Measurements from ENCODE around the gene LBX2.
"Not testable (repeated sequence)": the region's sequence is repeated elsewhere in the genome, so short reads cannot be mapped to it uniquely, and the experiment has no call there.

Gene LBX2

DNA sequence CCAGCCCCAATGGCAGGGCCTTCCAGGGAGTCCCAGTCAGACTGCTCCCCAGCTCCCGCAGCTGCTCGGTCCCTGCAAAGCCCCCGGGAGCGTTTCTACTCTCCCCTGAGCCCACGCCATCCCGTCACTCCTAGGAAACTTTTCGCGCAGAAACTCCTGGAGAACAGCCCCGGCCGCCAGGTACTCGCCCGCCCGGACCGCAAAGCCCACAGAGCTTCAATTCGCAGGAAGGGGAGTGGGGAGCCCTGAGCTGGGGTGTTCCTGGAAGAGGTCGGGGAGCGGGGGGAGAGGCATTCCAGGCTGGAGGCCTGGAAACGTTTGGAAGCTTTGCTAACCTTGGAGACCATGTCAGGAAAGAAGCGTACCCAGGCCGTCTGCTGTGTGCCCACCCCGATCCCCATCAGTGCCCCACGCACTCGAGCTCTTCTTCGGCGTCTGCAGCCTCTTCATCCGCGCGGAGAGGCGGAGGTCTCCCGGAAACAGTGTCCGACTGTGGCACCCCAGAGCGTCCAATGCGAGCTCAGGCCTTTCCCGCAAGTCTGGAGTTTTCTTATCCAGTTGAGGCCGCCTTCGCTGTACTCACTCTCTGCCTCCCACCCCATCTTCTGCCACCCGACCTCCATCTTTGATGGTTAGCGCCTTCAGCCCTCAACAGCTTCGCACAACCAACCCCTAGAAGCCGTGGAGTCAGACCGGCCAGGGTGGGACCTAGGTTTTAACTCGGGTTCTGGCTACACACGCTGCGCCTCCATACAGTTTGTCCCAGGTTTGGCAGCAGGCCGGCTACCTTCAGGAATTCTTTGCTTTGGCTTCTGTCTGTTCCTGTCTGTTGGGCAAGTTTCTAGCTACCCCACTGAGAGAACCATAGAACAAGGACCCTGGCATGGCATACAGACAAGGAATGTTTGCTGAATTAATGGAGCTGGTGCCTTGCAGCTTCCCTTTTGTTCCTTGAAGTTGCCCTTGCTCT, 4.4 kb upstream of the LBX2 start:
- DNase-seq (ENCODE audit: low read depth) = no peak

DNA sequence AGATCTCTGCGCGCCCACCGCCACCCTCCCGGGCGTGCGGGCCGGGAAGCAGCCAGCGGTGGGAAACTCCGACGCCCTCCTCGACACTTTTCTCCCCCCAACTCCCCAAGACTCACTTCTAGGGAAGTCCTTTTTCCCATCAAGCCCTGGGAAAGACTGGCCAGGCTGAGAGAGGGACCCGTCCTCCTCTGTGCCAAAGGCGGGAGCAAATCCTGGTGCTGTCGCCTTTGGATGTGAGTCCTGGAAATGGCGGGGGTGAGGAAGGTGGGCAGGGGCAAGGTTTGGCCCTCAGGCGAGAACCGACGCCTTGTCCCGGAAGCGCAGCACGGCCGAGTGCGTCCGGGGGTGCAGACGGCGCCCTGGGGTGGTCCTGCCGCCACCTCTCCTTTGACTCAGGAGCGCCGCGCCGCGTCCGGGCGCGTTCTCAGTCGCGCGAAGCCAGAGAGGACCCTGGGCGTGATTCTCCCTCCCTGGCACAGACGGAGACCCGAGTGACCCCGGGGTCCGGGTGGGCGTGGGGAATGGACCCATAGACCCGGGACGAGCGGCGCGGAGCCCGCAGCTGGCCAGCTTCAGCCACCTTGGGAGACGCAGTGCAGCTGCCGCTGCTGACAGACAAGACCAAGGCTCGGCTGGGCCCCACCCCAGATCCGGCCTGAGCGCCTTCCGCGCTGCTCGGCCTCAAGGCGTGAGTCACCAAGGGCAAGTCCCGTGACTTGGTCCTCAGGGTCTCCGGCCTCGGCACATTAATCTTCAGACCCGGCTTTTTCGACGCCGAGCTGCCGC, 3.5 kb upstream of the LBX2 start:
- DNase-seq (ENCODE audit: low read depth) = no peak

DNA sequence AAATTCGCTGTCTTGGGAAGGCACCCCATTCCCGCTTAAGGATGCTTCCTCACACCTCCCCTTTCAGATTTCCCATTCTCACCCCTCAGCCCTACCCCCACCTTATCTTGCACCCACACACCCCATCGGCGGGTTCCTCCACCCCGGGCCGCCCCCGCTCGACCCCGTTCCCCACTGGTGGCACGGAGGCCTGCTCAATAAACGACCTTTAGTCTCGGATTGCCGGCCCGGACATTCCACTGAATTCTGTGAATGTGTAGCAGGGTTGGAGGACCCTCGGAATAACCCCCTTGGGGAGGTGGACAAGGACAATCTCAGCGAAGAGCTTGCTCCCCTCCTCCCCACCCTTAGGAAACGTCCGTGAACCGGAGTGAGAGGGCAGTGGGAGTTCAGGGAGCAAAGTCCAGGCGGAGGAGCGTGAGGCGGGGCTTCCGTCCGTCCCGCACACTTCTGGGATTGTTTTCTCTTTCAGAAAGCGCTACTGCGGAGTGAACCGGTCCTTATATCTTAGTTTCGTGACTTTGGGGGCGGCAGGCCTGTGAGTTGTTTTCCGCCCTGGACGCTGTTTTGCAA, 2.8 kb upstream of the LBX2 start:
- DNase-seq (ENCODE audit: low read depth) = no peak

DNA sequence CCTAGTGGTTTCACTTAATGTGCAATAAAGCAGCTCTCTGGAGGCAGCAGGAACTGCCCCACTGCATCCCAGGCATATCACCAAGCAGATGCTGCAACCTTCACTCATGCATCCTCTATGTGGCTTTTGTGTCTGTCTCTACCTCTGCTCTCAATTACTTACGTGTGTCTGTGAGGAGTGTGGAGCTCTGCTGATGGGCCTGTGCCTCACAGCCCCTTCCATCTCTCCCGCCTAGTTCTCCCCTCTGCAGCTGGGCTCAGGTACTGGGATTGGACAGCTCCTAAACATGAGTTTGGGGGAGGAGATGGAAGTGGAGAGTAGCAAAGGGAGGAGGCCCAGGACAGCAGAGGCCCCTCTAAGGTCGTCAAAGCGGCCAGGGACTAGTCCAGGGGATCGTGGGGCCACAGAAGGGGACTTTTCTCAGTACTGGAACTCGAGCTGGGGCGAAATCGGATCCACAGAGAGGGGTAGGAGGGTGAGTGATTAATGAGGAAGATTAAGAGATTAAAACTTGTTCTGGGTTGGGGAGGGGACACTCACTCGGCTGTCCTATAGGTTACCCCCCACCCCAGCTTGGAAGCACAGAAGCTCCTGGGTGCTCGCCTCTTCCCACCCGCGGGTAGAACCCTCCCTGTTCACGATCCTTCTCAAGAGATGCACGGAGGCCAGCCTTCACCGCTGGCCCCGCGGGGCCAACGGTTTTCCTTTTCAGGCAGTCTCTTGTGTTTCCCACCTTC, 2.1 kb upstream of the LBX2 start:
- no peak for DNase-seq (ENCODE audit: low read depth)

DNA sequence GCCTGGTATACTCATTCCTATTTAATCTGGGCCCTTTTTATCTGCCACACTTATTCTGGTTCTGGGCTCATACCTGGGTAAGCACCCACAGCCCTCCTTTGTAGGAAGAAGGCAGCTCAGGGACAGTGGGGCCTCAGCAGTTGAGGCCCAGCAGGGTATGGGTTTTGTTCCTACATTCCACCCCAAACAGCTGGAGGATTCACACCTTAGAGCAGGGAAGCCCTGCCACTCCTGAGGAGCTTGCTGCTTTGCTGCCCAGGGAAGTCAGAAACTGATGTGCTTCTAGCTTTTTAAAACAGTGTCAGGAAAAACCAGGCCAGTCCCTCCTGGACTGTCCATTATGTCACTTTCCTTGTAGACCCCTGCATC, 1.2 kb upstream of the LBX2 start:
- no peak for DNase-seq (ENCODE audit: low read depth)

DNA sequence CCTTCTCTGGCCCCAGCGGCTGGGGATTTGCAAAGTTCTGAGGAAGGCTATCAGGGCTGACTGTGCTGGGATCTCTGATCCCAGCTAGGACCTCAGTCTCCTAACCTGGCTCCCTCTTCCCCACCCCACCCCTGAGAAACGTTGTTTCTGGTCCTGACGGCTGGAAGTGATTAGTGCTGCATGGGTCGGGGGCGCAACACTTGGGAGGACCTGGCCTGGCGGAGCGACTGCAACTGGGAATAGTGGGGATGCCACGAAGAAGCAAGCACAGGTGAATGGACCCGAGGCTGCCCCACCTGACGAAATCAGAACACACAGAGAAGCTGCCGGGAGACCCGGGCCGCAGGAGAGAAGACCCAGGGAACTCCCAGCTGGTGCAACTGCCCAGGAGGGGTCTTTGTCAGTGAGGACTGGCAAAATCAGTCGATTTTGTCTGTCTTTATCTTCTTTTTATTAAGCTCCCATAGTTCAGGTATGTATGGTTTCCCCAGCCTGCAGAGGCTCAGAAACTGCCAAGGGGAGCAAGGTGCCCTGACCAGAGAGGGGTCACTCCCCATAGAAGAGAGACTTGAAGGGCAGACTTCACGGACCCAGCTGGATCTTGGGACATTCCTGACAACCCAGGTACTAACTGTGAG, 656 bp upstream of the LBX2 start:
- no peak for DNase-seq (ENCODE audit: low read depth)

DNA sequence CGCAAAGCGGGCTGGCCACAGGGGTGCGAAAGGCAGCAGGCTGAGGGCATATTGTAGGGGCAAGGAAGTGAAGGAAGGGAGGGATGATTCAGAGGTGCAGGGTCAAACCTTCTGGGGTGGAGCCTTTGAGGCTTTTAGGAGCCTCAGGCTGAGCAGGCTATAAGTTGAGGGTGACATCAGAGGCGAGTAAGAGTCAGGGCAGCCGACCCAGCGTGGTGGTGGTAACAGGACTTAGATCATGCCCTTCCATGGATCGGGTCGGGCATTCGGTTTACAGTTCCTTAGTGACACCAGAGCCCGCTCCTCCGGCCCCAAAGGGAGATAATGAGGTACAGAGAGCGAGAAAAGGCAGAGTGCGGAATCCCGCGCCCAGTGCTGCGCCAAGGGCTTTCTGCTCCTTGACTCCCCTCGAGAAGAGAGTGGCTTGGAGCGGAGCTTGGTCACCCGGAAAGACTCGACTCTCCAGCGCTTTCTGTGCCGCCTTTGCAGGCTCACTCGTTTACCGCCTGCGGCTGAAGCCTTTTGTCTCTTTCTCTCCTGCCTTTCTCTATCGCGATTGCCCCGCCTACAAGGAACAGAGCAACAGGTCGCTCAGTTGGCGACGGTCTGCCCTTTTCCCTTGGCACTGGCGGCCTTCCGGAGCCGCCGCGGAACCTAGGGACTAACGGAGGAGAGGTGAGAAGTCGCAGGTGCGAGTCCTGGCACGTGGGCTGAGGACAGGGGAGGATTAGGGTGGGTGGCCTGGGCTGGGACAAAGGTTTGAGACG, 720 bp downstream of the LBX2 start:
- DNase-seq (ENCODE audit: low read depth) = no peak

DNA sequence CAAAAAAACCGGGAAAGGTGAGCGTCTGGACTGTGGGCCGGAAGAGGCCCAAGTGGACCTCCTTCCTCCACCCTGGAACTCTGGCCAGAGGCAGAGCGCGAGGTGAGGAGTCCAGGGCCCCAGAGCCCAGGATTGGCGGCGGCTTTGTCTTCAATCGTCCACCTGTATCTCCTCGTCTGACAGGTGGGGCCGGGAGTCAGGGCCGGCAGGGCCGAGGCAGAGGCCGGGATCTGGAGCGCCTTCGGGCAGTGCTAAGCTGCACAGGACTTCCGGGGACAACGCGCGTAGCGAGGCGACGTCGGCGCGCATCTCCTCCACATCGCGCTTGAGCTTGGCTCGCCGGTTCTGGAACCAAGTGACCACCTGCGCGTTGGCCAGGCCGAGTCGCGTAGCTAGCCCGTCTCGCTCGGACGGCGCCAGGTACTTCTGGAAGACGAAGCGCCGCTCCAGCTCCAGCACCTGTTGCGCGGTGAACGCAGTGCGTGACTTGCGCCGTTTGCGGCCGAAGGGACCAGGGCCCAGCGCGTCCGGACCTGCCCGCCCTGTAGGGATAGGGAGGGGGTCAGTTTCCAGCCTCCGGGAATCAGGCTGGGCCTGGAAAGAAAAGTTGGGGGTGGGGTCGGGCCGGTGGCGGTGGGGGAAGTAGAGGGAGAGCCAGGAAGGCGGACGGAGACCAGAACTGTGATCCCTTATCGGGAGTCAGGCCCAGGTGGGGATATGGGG, 1.5 kb downstream of the LBX2 start:
- DNase-seq (ENCODE audit: low read depth) = no peak

DNA sequence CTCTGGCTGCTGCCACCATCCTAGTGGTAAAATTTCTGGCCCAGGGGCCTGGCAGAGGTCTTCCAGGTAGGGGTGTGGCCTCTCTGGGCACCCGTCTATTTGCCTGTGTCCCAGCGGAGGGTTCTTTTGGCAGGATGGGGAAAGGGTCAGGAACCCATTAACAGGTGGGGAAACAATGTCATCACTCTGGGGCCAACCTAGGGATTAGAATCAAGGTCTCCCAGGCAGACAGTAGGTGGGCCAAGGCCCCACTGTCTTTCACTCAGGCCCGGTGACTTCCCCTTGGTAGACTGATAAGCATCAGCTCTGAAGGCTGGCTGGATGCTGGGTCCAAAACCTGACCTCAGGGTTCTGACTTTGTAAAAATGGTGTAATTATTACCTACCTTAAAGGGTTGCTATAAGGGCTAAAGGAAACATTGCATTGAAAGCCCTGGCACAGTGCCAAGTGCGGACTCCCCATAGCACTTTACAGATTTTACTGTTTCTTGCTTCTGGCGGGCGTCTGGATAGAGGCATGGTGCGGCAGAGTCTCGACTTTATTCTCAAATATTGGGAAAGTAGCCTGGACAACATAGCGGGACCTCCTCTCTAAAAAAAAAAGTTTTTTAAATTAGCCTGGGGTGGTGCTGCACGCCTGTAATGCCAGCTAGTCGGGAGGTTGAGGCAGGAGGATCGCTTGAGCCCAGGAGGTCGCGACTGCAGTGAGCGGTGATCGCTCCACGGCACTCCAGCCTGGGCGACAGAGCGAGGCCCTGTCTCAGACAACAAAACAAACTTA, 2.2 kb downstream of the LBX2 start:
- DNase-seq (ENCODE audit: low read depth) = no peak

DNA sequence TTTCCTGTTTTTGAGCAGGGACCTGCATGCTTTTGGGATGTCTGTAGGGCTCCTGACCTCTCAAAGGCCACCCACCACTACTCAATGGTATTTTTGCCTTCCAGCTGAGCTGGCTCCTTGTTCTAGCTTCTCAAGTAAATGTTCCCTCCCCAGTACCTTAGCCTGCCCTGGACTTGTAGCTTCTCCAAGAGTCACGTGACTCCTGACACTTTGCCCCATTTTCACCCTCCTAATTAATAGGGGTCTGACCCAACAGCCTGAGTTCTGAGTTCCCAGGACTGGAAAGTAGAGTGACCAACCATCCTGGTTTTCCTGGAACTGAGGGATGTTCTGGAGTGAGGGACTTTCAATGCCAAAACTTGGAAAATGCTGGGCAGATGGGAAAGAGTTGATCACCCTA, 4.0 kb downstream of the LBX2 start:
- no peak for DNase-seq (ENCODE audit: low read depth)

DNA sequence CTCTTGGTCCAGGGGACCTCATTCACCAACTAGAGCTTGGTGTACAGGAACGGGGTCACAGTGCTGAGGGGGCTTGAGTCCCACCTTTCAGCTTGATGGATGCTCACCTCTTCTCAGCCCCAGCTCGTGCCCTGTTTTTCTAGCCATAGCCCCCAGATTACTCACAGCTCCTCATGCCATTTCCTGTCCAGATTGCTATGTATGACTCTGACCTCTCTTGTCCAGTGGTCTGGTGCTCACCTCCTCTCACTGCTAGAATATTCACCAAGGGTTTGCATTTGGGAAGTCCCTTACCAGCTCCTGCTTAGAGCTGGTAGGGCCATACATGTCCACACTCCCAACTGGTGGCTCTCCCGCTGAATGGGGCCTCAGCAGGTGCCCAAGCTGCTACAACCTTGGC, 5.9 kb downstream of the LBX2 start:
- DNase-seq (ENCODE audit: low read depth) = no peak

DNA sequence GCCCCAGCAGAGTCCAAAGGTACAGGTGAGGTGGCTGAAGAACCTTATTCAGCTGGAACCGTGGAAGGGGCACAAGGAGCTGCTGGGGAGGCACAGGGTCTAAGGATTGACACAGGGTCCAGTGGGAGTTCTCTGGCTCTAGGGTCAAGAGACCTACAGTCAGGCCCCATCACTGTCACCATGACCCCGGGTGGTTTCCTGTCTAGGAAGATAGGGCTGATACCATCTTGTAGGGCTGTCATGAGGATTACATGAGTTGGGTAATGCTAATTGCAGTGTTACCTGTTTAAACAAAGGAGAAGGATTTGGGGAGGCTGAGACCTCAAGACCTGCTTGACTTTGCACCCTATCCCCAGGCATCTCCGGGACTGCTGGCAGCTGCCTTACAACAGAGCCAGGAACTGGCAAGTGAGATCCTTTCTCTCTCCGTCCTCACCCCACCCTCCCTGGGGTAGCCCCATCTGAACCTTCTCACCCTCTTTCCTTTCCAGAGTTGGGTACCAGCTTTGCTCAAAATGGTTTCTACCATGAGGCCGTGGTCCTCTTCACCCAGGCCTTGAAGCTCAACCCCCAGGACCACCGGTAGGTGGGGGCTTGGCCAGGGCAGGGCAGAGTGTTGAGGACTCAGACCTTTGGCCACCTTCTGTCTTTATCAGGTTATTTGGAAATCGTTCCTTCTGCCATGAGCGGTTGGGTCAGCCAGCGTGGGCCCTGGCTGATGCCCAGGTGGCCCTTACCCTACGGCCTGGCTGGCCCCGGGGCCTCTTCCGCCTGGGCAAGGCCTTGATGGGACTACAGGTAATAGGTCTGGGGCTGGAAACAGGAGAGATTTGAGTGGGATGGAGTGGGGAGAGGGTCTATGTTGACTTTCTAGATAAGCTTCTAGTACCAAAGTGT, 7.5 kb downstream of the LBX2 start:
- no peak for DNase-seq (ENCODE audit: low read depth)

DNA sequence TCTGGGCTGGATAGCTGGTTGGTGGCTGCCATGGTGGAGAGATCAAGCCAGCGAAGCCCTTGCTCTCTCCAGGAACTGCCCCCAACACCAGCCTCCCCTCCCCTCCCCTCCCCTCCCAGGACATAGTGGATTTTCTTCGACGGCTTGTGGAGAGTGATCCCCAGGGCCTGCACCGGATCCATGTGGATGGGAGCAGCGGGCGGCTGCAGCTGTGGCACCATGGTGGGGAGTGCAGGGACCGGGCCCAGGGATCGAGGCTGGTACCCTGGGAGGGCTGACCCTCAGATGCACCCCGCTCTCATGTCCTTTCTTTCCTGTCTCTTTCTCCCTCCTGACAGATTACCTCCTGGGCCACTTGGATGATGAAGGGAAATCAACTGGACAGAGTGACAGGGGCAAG, 9.5 kb downstream of the LBX2 start:
- no peak for DNase-seq (ENCODE audit: low read depth)

DNA sequence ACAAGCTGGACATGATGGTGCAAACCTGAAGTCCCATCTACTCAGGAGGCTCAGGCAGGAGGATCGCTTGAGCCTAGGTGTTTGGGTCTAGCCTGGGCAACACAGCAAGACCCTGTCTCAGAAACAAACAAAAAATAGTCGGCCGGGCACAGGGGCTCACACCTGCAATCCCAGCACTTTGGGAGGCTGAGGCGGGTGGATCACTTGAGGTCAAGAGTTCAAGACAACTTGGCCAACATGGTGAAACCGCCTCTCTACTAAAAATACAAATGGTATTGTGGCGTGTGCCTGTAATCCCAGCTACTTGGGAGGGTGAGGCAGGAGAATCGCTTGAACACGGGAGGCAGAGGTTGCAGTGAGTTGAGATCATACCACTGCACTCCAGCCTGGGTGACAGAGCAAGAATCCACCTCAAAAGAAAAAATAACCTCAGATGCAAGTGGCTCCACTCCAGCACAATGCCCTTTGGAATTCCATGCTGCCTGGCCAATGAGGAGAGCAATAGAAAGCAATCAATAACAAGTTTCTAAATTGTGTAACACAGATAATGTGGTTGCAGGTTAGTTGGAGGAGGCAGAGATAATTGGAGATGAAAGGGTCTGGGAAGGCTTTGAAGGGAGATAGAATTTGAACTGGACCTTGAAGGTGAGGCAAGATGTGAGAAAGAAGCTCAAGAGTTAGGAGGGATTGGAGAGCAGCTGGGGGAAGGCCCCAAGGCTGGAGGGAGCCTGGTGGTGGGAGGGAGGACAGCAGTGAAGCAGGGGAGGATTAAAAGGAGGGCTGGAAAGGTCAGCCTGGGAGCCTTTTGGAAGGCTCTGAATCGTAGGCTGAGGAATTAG, 10.5 kb downstream of the LBX2 start:
- DNase-seq (ENCODE audit: low read depth) = no peak

DNA sequence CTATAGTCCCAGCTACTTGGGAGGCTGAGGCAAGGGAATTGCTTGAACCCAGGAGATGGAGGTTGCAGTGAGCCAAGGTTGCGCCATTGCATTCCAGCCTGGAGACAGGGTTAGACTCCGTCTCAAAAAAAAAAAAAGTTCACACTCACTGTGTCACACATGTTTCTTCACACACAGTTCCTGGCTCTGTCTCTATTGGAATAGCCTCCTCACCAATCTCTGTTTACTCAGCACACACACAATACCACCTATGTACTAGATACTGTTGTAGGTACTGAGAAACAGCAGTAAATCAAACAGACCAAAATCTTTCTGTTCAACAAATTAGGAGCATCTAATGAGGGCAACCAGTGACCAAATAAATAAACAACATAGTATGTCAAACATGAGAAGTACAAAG, 13.3 kb downstream of the LBX2 start:
- DNase-seq (ENCODE audit: low read depth) = no peak

DNA sequence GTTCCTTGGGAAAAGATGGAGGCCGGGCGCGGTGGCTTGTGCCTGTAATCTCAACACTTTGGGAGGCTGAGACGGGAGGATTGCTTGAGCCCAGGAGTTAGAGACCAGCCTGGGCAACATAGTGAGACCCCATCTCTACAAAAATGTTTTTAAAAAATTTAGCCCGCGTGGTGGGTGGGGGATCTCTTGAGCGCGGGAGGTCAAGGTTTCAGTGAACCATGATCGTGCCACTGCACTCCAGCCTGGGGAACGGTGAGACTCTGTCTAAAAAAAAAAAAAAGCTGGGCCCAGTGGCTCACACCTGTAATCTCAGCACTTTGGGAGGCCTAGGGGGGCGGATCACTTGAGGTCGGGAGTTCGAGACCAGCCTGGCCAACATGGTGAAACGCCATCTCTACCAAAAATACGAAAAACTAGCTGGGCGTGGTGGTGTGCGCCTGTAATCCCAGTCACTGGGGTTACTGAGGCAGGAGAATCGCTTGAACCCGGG, 15.7 kb downstream of the LBX2 start:
- DNase-seq (ENCODE audit: low read depth) = not testable (repeated sequence)

Measured in activated T-helper 1 cell treated with Interleukin-2 at 50 U/mL for 16 hours (primary cell).